Muscle layer of duodenum (tissue), 2 donors: ENCODE results near the gene RNF208.
A peak's percentile ranks its signal among the peaks of the same experiment; 100 is the strongest.
"Not testable (repeated sequence)": the region's sequence is repeated elsewhere in the genome, so short reads cannot be mapped to it uniquely, and the experiment has no call there.

Experiments used
- H3K27ac ChIP-seq: one replicate; pipeline ENCODE4 v1.7.0; 2013; ENCODE audit warnings: mild to moderate bottlenecking, low read length
- H3K27me3 ChIP-seq: one replicate; pipeline ENCODE4 v1.7.0; 2013; ENCODE audit warnings: low read depth, mild to moderate bottlenecking, control low read depth, low read length
- H3K36me3 ChIP-seq, 2 donors: one replicate each; pipeline ENCODE4 v1.7.0; 2013; ENCODE audit warnings: low read length in 2 of 2, control low read depth in 1 of 2, mild to moderate bottlenecking in 1 of 2; ENCODE audit not compliant: insufficient read depth in 2 of 2, control insufficient read depth in 1 of 2
- H3K4me1 ChIP-seq, 2 donors: one replicate each; pipeline ENCODE4 v1.7.0; 2013; ENCODE audit warnings: low read length in 2 of 2, mild to moderate bottlenecking in 2 of 2, control low read depth in 1 of 2, moderate library complexity in 1 of 2; ENCODE audit not compliant: insufficient read depth in 2 of 2, control insufficient read depth in 1 of 2
- H3K4me3 ChIP-seq, 2 donors: one replicate each; pipeline ENCODE4 v1.7.0; 2013; ENCODE audit warnings: low read length in 2 of 2, low read depth in 1 of 2, mild to moderate bottlenecking in 1 of 2
- H3K9me3 ChIP-seq, 2 donors: one replicate each; pipeline ENCODE4 v1.7.0; 2013; ENCODE audit warnings: low read length in 2 of 2, control low read depth in 1 of 2, mild to moderate bottlenecking in 1 of 2; ENCODE audit not compliant: control insufficient read depth in 1 of 2
- donor health status: healthy.

Gene RNF208

GRCh38 chr9:137263506-137263905 is 41.5 kb upstream of the RNF208 start:
- Histone ChIP-seq H3K36me3 (peaks cover 18 to 50% of the 10 kb centered on the region in 2 donors), H3K4me1 (no peaks in the 10 kb centered on the region), H3K27ac (no peak overlapping the region)

GRCh38 chr9:137262909-137263285 is 40.9 kb upstream of the RNF208 start:
- Histone ChIP-seq H3K4me1 (no peaks in the 10 kb centered on the region), H3K9me3 (no peaks in the 10 kb centered on the region), H3K36me3 (peaks cover 15 to 50% of the 10 kb centered on the region in 2 donors), H3K27ac (no peak overlapping the region), H3K4me3 (no peak overlapping the region), H3K27me3 (no peaks in the 10 kb centered on the region)

More at GRCh38 chr9:137263506-137263905, 41.5 kb upstream of the RNF208 start:
- no peak overlapping the region for H3K4me3 ChIP-seq
- no peaks in the 10 kb centered on the region for H3K9me3 ChIP-seq
- H3K27me3 ChIP-seq = no peaks in the 10 kb centered on the region

GRCh38 chr9:137262173-137262908 is 40.3 kb upstream of the RNF208 start:
- not testable (repeated sequence) for H3K4me1 ChIP-seq, H3K9me3 ChIP-seq, H3K4me3 ChIP-seq, H3K27ac ChIP-seq, H3K27me3 ChIP-seq
- H3K36me3 ChIP-seq = peaks cover 12 to 45% of the 10 kb centered on the region in 2 donors

- no peaks in the 10 kb centered on the region for H3K27me3 ChIP-seq
- H3K9me3 ChIP-seq = no peaks in the 10 kb centered on the region
- peaks cover 11 to 19% of the 10 kb centered on the region in 2 donors for H3K36me3 ChIP-seq
- peaks cover 9 to 23% of the 10 kb centered on the region in 2 donors for H3K4me1 ChIP-seq
- H3K4me3 ChIP-seq = peak overlapping the region in 1 of 2 donors; percentile 99
- H3K27ac ChIP-seq = no peak overlapping the region
These were observed 34.8 kb upstream of the RNF208 start for GRCh38 chr9:137256856-137257255.

DNA sequence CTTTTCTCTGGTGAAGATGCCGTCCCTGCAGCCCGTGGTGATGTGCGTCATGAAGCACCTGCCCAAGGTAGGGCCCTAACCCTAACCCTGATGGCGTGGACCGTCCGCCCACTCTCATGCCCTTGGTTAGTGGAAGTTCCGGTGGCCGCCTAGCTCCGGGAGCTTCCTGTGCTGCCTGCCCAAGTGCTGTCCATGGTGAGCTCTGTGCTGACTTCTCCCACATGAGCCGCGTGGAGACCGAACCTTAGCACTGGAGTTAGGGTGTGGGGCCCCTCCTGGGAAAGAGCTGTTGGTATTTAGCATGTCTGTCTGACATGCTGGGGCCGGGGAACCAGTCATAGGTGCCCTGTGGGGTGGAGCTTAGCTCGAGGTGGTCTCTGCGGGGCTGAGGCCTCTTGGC is 34.3 kb upstream of the RNF208 start:
- peaks cover 9 to 23% of the 10 kb centered on the region in 2 donors for H3K4me1 ChIP-seq
- peak overlapping the region; percentile 81 to 99 for H3K4me3 ChIP-seq
- peaks cover 11 to 19% of the 10 kb centered on the region in 2 donors for H3K36me3 ChIP-seq
- H3K9me3 ChIP-seq = no peaks in the 10 kb centered on the region
- peak overlapping the region; percentile 16 for H3K27ac ChIP-seq
- H3K27me3 ChIP-seq = no peaks in the 10 kb centered on the region

GRCh38 chr9:137255448-137256114 is 33.5 kb upstream of the RNF208 start:
- Histone ChIP-seq H3K4me3 (peak overlapping the region; percentile 81 to 99), H3K9me3 (no peaks in the 10 kb centered on the region), H3K27ac (peak overlapping the region; percentile 16), H3K4me1 (peaks cover 9 to 23% of the 10 kb centered on the region in 2 donors), H3K27me3 (no peaks in the 10 kb centered on the region), H3K36me3 (peaks cover 11 to 19% of the 10 kb centered on the region in 2 donors)

DNA sequence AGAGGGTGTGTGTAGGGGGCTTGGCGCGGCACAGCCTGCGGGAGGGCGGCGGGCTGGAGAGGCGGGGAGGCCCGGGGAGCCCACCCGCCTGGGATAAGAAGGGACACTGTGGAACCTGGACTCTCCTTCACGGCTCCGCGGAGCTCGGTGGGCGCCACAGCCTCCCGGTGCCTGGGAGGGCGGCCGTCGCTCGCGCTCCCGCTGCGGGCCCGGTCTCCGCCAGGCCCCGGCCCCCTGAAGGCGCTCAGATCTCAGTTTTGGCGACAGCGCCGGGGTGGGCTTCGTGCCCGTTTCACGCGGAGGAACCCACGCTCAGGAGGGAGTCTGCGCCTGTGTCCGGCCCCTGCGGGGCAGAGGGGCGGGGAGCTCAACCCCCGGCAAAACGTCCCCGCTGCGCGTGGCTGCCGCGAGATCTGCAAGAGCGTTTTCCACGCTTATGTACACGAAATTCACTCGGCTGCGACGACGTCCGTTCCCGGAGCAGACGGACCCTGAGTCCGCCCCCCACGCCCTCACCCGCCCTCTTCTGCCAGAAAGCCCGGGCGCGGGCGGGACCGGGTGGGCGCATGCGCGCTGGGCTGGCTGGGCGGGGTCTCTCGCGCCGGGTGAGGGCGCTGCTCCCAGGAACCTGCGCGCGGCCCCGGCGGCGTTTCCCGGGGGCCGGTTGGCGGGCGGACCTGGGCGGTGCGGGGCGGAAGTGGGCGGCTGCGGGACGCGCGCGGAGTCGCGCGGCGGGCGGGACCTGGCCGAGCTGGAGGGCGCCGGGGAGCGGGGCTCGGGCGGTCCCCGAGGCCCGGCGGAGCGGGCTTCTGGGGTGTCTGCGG is 32.8 kb upstream of the RNF208 start, which contains the start of gene NELFB:
TSS of gene NELFB (plus strand) at position 704 of the 824 bp plus-strand sequence.
- Histone ChIP-seq H3K27me3 (no peaks in the 10 kb centered on the region), H3K27ac (peak within 1 kb of the TSS; percentile 23), H3K36me3 (peaks cover 11 to 19% of the 10 kb centered on the region in 2 donors), H3K4me1 (peaks cover 9 to 23% of the 10 kb centered on the region in 2 donors), H3K4me3 (peak within 1 kb of the TSS; percentile 81 to 99), H3K9me3 (no peaks in the 10 kb centered on the region)

DNA sequence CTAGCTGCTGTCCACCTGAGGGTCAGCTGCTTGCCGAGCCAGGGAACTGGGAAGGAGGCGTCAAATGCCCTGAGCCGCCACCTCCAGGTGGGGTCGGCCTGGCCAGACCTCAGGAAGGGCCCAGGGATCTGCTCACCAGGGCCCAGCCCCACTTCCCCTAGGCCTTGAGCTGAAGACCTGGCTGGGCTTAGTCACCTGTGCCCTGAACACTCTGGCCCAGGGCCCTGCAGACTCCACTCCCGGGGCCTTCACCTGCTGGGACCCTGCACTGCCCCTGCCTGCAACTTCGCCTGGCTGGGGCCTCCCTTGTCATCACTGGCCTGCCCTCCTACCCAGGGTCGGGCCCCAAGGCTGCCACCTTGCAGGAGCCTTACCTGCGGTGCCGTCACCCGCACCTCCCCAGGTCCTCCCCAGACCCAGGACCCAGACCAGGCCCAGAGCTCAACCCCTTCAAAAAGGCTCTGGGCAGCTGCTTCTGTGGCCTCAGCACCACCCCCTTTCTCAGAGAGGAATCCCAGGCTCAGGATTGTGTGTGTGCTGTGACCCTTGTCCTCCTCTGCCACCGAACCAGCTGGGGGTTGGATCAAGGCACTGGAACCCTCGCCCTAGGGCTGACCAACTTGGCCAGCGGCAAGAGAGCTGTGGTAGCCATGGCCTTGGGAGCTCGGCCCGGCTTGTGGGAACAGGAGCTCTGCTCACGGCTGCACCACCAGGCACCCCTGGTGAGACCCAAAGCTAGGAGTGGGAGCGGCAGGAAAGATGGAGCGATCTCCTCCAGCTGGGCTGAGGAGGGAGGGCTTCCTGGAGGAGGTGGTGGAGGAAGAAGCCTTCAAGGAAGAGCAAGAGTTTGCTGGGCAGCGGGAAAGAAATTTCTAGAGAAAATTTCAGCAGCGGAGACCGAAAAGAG is 31.9 kb upstream of the RNF208 start:
- Histone ChIP-seq H3K9me3 (no peaks in the 10 kb centered on the region), H3K27ac (peak overlapping the region; percentile 23), H3K36me3 (peaks cover 10 to 15% of the 10 kb centered on the region in 2 donors), H3K27me3 (no peaks in the 10 kb centered on the region), H3K4me3 (peak overlapping the region; percentile 60 to 99), H3K4me1 (peaks cover 9 to 23% of the 10 kb centered on the region in 2 donors)

DNA sequence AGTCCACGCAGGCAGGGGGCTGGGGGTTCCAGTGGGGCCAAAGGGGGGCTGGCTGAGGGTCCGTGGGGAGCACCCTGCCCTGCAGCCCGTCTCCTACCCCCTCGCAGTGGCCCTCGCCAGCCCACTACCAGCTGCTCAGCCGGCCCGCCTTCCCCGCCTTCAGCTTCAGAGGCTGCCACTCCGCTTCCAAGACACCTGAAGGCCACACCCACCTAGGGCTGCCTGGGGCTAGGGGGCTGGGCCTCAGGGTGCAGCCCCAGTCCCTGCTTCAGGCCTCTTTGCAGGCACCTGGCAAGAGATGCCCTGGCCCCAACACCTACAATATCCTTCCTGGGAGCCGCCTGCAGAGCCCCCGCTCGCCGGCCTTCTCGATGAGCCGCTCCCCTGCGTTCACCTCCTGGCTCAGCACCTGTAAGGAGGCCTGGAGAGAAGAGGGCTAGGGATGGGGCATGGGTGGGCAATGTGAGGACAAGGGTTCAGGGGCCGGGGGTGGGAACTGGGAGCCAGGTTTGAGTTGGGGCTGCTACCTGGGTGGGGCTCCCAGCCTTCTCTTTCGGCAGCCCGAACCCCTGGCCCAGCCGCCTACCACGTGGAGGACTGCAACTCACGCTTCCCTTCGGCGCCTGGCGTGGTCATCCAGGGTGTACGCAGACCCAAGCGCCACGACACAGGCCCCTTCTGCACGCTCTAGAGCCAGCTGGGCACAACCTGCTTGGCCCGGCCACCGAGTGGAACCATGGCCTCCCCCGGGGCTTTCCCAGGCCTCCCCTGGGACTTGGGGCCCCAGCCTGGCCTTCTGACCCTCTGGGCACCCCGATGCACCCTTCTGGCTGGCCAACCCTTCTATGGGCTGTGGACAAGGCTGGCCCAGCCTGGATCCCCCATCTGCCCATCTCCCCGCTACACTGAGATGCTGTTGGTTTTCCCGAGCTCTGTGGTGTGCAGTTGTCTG is 30.8 kb upstream of the RNF208 start:
- H3K27ac ChIP-seq = no peak overlapping the region
- H3K36me3 ChIP-seq = peaks cover 5 to 9% of the 10 kb centered on the region in 2 donors
- H3K27me3 ChIP-seq = no peaks in the 10 kb centered on the region
- H3K4me1 ChIP-seq = peaks cover 9 to 23% of the 10 kb centered on the region in 2 donors
- no peak overlapping the region for H3K4me3 ChIP-seq
- no peaks in the 10 kb centered on the region for H3K9me3 ChIP-seq
